Raji (cell line): ENCODE data around the gene WIPI1.

Source experiments
- POLR2A ChIP-seq: IDR thresholded peaks from 2 replicates; pipeline ENCODE4 v1.6.1; 2011; ENCODE audit warnings: low read depth, low read length, control low read depth; ENCODE audit not compliant: insufficient read depth

The WIPI1 gene

DNA sequence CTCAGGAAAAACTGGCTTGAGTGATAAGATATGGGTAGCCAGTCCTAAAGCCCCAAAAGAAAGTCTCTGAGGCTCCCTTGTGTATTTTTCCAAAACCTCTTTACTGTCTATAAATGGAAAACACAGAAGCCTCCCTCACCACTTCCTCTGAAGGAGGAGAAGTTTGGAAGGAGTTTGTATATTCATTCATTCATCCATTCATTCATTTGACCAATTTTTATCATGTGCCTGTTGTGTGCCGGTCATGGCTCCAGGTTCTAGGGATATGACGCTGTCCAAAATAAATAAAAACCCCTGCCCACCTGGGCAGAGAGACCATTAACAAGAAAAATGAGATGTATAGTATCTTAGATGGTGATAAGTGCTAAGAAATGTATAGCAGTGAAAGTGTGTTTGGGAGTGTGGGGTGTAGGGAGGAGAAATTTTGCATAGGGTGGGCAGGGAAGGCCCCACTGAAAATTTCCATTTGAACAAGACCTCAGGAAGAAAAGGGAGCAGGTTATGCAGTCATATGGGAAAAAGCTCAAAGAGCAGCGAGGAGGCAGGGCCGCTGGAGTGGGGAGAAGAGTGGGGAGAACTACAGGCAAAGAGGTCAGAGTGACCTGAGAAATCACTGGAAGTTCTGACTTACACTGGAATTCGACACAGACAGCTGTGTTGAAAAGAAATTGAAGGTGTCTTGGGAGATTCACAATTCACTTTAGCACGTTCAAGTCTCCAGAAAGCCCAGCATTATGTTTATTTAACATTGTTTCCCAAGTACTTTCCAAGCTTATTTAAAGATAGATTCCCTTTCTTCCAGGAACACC, 6.1 kb upstream of the WIPI1 start:
- TF ChIP-seq POLR2A: no peak

DNA sequence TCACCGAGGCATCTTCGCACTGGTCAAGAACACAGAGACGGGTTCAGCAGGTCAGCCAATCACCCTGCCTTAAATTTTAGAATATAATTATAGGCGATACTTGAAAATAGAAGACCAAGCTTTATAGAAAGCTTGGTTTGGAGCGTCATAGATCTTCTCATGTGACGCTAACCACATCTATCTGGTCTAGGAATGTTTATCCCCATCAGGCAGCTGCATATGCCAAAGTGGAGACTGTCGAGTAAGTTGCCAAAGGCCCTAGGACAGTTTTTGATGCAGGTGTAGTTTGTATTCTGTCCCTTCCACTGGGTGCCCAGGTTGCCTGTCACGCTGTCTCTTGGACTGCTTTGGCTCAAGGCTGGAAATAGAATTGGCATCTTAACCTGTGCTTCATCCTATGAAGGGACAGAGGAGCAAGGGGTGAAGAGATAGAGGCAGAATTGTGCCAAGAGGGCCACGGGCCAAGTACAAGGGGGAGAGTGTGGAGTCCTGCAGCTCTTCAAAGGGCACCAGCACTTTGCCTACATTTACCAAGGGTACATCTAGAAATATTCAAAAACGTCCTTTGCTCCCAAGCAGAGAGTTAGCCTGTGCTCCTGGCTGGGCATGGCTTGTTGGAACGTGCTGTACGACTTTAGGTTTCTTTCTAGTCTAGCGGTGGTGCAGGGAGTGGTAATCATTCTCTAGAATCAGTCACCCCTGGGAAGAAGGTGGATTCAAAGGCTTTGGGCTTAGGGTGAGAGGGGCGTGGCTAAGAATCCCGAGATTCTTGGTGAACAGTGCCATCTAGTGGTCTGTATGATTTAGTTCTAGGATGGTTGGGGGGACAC, 5.3 kb upstream of the WIPI1 start:
- no peak for TF ChIP-seq POLR2A

GRCh38 chr17:68461589-68461988, 4.3 kb upstream of the WIPI1 start:
- TF ChIP-seq POLR2A: no peak

GRCh38 chr17:68461122-68461539, 3.8 kb upstream of the WIPI1 start:
- TF ChIP-seq POLR2A: no peak

DNA sequence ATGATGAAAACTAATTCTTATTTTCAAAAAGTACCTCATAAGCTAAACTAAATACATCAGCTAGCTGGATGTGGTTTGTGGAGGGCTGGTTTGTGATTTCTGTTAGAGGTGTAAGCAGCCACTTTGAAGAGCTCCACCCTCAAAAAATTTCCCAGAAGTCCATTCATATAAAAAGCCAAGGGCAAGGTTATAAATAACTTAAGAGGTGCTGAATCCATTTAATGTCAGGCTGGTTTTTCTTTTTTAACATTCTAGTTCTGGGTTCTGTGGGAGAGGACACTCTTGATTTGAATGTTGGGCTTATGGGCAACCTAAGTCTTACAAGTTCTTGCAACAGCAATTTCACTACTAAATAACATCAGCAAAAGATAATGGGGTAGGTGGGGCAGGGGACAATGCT, 3.4 kb upstream of the WIPI1 start:
- TF ChIP-seq POLR2A: no peak

DNA sequence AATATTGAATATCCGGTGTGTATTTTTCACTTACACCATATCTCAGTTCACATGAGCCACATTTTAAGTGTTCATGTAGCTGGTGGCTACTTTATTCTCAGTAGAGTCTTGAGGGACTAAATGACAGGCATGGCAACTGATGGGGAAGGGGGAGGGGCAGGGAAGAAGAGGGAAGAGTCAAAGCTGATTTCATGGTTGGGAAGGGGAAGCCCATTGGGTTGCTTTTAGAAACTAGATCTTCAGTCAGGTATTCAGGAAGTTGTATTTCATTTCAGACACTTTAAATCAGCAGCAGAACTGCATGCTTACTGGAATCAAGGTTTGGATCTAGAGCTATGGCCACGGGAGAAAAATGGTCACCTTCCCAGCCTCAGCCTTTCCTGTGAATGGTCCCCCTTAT, 2.9 kb upstream of the WIPI1 start:
- no peak for TF ChIP-seq POLR2A

DNA sequence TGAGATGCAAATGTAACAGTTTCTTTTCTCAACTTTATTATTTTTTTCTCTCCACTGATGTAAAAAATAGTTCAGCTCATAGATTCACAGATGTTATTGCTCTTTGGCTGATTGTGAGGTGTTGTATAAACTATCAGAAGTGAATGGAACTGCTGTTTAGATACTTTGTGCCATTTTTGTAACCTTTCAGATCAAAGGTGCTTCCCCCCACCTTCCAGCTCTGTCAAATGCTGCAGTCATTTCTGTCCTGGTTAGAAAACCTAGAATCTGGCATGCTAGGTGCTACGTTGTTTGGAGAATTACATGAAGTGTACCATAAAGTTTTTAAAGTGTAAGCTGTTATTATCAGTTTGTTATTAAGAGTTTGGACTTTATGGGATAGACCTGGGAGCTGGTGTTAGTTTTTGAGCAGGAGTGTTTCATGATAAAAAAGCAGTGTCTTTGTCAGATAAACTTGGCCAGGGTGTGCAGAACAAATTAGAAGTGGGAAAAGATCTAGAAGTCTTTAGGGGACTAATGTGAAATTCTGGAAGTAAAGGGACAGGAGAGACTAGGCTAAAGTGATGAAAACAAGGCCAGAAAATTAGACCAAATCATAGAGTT, 1.8 kb upstream of the WIPI1 start:
- TF ChIP-seq POLR2A: no peak

DNA sequence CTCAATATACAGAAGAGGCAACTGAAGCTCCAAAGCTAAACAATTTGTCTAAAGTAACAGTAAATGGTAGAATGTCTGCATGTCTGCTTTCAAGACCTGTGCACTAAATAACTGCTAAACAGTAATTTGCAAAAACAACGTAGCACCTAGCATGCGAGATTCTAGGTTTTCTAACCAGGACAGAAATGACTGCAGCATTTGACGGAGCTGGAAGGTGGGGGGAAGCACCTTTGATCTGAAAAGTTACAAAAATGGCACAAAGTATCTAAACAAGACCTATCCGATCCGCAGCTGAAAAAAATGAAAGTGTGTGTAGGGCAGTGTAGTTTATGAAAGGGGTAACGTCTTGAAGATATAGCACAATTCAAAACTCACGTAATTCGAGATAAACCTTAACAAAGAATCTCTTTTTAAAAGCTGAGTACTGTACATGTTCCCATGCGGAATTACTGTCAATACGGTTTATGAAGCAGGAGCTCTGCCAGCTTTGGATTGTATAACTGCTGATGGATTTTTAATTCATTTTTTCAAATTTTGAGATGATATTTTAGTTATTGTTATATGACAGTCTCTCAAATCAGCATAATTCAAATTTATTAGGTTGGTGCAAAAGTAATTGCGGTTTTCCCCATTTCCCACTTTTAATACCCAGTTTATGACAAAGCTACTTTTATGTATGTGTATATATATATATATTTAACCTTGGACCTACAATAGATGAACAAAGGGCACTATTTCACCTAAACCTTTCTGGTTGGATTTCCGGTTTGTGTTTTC, 1.2 kb upstream of the WIPI1 start:
- no peak for TF ChIP-seq POLR2A

DNA sequence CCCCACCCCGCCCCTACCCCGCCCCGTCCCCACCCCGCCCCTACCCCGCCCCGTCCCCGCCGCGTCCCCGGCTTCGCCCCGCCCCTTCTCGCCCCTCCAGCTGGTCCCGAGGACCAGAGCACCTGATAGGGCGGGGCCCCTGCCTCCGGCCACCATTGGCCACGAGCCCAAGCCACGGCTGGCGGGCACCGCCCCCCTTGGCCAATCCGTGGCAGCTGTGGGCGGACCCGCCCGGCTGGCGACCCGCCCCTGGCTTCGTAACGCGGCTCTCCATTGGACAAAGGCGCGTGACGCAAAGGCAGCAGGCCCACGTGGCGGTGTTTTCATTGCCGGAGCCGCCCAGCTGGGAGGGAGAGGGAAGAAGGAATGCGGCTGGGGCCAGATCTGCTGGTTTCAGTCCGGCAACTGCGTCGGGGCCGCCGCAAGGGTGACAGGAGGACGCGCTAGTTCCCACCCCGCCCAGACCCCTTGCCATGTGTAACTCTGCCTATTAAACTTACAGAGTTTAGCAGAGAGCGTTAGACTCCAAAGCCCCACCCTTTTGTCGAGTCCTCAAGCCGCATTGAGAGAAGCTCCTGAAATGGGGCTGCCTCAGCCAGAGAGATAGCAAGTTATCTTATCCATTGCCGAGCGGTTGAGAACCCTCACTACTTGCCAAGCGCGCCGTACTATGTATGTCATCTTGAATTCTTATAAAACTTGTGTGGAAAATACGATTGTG, 403 bp upstream of the WIPI1 start:
- TF ChIP-seq POLR2A: no peak

- TF ChIP-seq POLR2A: no peak
These were observed 743 bp downstream of the WIPI1 start for GRCh38 chr17:68456339-68457167.

GRCh38 chr17:68455901-68456338, 1.4 kb downstream of the WIPI1 start:
- no peak for TF ChIP-seq POLR2A

GRCh38 chr17:68453991-68454665, 3.2 kb downstream of the WIPI1 start:
- no peak for TF ChIP-seq POLR2A

DNA sequence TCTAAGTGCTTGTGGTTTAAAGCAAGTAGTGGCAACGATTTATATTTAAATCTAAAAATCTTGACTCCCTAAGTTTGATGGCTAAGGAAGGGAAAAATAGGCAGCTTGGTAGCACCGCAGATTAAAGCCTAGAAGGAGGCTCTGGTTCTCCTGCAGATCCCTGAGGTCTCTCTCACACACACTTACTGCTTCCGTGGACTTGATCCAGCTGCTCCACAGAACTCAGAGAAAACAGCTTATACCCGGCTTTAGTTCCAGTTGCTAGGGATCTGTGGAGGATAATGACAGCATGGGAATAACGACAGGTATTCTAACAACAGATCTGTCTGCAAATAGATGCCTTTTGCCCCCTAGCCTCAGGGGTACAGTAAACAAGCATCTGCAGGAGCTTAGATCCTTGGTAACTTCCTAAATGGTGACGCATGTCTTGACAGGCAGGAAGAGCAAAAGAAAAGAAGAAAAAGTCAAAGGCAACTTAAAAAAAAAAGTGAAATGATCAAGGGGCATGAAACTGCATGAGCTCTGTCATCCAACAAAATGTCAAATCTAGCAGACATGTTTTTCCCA, 4.5 kb downstream of the WIPI1 start:
- TF ChIP-seq POLR2A: no peak
